KBM-7 (cell line): ENCODE measurements around the gene PAPOLA.
"Not testable (repeated sequence)": the region's sequence is repeated elsewhere in the genome, so short reads cannot be mapped to it uniquely, and the experiment has no call there.

ENCODE experiments used
- DNase-seq: peaks from one replicate; pipeline ENCODE4 v3.0.0-alpha.2; 2015
- in situ Hi-C: fragments of 300-500 bp; cut with MboI; formaldehyde crosslinking; loops from 2 replicates; pipeline ENCODE4 v1.14.3; 2020; ENCODE audit warnings: low sequenced_read_pairs, low pct_unique_long_range_greater_than_20kb, mixed read lengths

PAPOLA gene

GRCh38 chr14:96497586-96497985 lies 4.6 kb upstream of the PAPOLA start:
- DNase-seq, result no peak
- in situ Hi-C loops, result no loop called here

GRCh38 chr14:96501217-96501739 lies 904 bp upstream of the PAPOLA start:
- in situ Hi-C loops, result no loop called here
- no peak for DNase-seq

GRCh38 chr14:96502621-96503305 lies 581 bp downstream of the PAPOLA start:
- in situ Hi-C loops, result no loop called here
- DNase-seq, result peak; percentile 77

GRCh38 chr14:96503306-96503679 lies 1.1 kb downstream of the PAPOLA start:
- no peak for DNase-seq
- in situ Hi-C loops, result no loop called here

GRCh38 chr14:96504353-96504752 lies 2.2 kb downstream of the PAPOLA start:
- DNase-seq, result not testable (repeated sequence)

GRCh38 chr14:96507723-96508122 lies 5.5 kb downstream of the PAPOLA start:
- in situ Hi-C loops, result no loop called here
- DNase-seq, result no peak

More at GRCh38 chr14:96504353-96504752, 2.2 kb downstream of the PAPOLA start:
- in situ Hi-C loops, result not testable (repeated sequence)

GRCh38 chr14:96508900-96509299 lies 6.7 kb downstream of the PAPOLA start:
- DNase-seq, result no peak
- in situ Hi-C loops, result no loop called here

GRCh38 chr14:96509457-96510090 lies 7.4 kb downstream of the PAPOLA start:
- in situ Hi-C loops, result no loop called here
- no peak for DNase-seq

GRCh38 chr14:96511146-96511545 lies 9.0 kb downstream of the PAPOLA start:
- DNase-seq, result no peak
- in situ Hi-C loops, result no loop called here

GRCh38 chr14:96511667-96512066 lies 9.5 kb downstream of the PAPOLA start:
- DNase-seq, result no peak
- in situ Hi-C loops, result no loop called here

GRCh38 chr14:96512122-96512521 lies 9.9 kb downstream of the PAPOLA start:
- in situ Hi-C loops, result no loop called here
- no peak for DNase-seq

GRCh38 chr14:96512602-96513397 lies 10.6 kb downstream of the PAPOLA start:
- no peak for DNase-seq
- in situ Hi-C loops, result no loop called here

- DNase-seq, result no peak
- in situ Hi-C loops, result no loop called here
Observed at GRCh38 chr14:96514694-96515093, 12.5 kb downstream of the PAPOLA start.

- DNase-seq, result no peak
- in situ Hi-C loops, result no loop called here
Observed at GRCh38 chr14:96515731-96516130, 13.5 kb downstream of the PAPOLA start.

- no peak for DNase-seq
- in situ Hi-C loops, result no loop called here
Observed at GRCh38 chr14:96516351-96516750, 14.2 kb downstream of the PAPOLA start.

- no peak for DNase-seq
- in situ Hi-C loops, result no loop called here
Observed at GRCh38 chr14:96519970-96520369, 17.8 kb downstream of the PAPOLA start.

- in situ Hi-C loops, result no loop called here
- DNase-seq, result no peak
Observed at GRCh38 chr14:96525452-96525851, 23.3 kb downstream of the PAPOLA start.

- no peak for DNase-seq
- in situ Hi-C loops, result no loop called here
Observed at GRCh38 chr14:96532632-96533031, 30.4 kb downstream of the PAPOLA start.

GRCh38 chr14:96536807-96537206 lies 34.6 kb downstream of the PAPOLA start:
- in situ Hi-C loops, result no loop called here
- no peak for DNase-seq
